Activated gamma-delta T cell treated with Interleukin-2 at 50 U/mL for 16 hours (primary cell): ENCODE results near the gene TAMALIN.

ENCODE experiments used
- DNase-seq: peaks from one replicate; pipeline ENCODE4 v3.0.0-alpha.2; 2020

The TAMALIN gene

GRCh38 chr12:52056801-52057637 lies 50.3 kb downstream of the TAMALIN start:
- DNase-seq = no peak

DNA sequence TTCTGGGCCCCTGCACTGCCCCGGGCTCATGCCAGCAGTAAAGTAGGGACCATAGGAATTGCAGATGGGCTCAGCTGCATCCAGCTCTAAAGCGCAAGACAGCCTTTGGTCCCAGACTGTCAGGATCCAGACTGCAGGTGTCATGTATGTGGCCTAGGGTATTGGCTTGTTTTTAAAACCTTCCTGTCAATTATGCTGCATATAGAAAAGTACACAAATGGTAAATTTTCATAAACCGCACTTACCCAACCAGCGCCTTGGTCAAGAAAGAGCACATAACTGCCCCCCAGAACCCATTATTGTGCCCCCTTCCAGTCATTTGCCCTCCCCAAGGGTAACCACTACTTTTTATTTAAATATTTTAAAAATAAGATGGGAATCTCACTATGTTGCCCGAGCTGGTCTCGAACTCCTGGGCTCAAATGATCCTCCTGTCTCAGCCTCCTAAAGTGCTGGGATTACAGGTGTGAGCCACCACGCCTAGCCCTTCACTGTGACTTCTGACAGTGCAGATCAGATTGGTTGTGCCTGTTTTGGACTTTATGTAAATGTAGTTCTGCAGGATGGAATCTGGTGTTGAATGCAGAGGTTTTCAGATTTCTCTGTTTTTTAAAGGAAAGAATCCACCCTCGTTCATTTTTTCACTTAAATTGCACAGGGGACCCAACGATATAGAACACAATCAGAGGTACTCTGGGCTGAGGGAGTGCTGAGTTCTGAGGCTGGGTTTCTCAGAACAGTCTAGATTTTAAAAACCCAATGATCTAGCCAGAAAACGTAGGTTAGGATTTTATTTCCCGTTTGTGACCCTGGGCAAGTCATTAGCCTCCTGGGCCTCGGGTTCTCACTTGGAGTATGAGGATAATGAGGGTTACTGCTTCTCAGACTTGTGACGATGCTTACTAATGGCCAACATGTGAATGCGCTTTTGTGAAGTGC lies 51.2 kb downstream of the TAMALIN start:
- no peak for DNase-seq

- DNase-seq = no peak
Observed at GRCh38 chr12:52058631-52059361, 52.0 kb downstream of the TAMALIN start.

DNA sequence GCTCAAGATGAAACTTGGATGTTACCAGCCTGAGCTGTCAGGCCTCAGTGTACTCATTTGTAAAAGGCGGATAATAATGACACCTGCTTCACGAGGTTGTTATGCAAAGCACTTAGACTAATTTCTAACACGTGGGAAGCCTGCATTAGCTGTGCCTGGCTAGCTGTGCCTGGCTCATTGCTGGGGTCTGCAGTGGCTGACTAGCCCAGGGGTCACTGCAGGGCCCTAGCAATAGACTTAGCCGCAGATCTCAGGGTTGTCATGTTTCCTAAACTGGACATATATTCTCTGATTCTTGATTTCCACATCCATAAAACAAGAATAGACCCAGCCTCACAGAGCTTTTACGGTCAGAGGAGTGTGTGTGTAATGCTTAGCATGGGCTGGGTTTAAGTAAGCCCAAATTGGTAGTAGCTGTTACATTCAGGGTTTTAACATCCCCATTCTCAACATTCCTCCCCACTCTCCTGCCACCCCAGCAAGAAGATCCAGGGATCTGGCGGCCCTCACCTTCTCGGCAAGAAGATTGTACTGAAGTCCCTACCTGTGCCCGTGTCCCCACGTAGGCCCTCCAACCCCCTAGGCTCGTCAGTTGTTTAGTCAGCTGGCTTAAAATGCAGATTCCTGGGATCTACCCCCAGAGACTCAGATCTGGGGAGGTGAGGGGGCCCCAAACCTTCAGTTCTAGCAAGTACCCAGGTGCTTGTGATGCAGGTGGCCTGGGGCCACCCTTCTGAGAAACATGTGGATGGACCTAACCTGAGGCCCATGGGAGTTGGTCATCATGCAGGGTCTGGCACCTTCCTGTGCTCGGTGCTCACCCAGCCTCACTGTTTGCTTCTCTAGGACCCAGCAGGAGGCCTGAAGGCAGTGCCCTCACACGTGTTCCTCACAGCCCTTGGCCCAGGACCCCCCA lies 53.1 kb downstream of the TAMALIN start:
- no peak for DNase-seq

GRCh38 chr12:52060498-52061177 lies 53.9 kb downstream of the TAMALIN start:
- no peak for DNase-seq

GRCh38 chr12:52061470-52062166 lies 54.9 kb downstream of the TAMALIN start:
- no peak for DNase-seq

GRCh38 chr12:52062167-52063081 lies 55.7 kb downstream of the TAMALIN start:
- DNase-seq = no peak

DNA sequence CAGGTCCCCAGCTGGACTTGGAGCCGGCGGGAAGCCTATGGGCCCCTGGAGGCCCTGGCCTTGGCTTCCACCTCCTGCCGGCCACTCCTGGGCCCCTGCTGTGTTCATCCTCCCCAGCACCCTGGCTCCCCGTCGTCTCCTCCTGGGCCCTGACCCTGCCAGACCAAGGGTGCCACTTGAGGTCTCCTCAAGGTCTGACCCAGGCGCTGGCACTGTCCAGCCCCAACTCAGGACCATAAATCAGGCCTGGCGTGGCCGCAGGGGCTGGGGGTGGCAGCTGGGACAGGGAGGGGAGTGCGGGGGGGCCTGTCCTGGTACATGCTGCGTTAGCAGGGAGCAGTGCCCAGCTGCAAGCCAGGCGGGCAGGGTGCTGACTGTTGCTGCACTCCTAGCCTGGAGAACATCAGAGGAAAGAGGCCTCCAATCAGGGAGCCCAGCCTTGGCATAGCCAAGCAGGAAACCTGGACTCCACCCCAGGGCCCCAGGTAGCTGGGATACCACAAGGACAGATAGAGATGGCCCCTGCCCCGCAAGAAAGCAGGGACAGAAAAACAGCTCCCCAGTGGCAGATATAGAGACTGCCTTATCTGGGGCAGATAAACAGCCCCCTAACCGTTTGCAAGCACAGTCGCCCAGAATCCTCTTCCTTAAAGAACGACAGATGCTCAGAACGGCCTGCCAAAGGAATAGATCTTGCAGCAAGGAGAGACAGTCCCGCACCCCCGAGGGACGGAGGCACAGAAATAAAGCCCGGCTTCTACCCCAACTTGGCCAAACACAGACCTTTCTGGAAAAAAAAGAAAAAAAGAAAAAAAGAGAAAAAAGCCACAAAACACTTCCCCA lies 56.6 kb downstream of the TAMALIN start:
- no peak for DNase-seq

GRCh38 chr12:52063981-52064649 lies 57.4 kb downstream of the TAMALIN start:
- no peak for DNase-seq
